Nephron progenitor cell (in vitro differentiated cells): ENCODE results near the gene SDR42E1.
A peak's percentile ranks its signal among the peaks of the same experiment; 100 is the strongest.

ENCODE experiments used
- DNase-seq: peaks from one replicate; pipeline ENCODE4 v3.0.0; 2021
- H3K27ac Mint-ChIP-seq: 2 replicates; pipeline ENCODE4 v1.8.0; 2021; ENCODE audit warnings: mild to moderate bottlenecking, moderate library complexity, mixed read lengths
- H3K27me3 Mint-ChIP-seq: 2 replicates; pipeline ENCODE4 v1.8.0; 2021; ENCODE audit warnings: mild to moderate bottlenecking, low read depth, mixed read lengths; ENCODE audit not compliant: poor library complexity
- H3K36me3 Mint-ChIP-seq: 2 replicates; pipeline ENCODE4 v1.8.0; 2021; ENCODE audit warnings: low read depth, mixed read lengths
- H3K4me1 Mint-ChIP-seq: 2 replicates; pipeline ENCODE4 v1.8.0; 2021; ENCODE audit warnings: mixed read lengths
- H3K4me3 Mint-ChIP-seq: 2 replicates; pipeline ENCODE4 v1.8.0; 2021; ENCODE audit warnings: mild to moderate bottlenecking, moderate library complexity, mixed read lengths
- H3K9me3 Mint-ChIP-seq: 2 replicates; pipeline ENCODE4 v1.8.0; 2021; ENCODE audit warnings: mild to moderate bottlenecking, moderate library complexity, mixed read lengths
- TF ChIP-seq, protein P1 (sequence below): fragments of 200-600 bp; sonication (generic); IDR thresholded peaks from 2 replicates; pipeline ENCODE4 v1.5.0; 2021; ENCODE audit warnings: antibody characterized with exemption

SDR42E1 gene

DNA sequence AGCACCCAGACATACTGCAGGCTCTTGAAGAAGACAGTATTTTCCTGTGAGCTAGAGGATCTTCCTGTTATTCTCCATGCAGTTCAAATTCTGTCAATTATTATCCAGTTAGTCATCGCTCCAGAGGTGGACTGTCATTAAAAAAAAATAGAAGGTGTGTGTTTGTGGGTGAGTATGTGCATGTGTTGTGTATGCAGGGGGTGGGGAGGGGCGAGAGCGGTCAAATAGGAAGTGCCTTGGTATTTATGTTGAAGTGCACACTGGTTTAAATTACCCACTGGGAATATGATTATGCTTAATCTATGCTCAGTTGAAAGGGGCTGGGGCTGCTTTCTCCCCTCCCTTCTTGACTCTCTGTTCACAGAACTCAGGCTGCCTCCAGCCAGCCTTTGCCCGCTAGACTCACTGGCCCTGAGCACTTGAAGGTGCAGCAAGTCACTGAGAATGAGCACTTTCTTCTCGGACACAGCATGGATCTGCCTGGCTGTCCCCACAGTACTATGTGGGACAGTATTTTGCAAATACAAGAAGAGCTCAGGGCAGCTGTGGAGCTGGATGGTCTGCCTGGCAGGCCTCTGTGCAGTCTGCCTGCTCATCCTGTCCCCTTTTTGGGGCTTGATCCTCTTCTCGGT is 23.8 kb upstream of the SDR42E1 start, which contains the start of gene HSD17B2:
Gene HSD17B2, plus strand, starts transcription at position 273 of the 632 bp plus-strand sequence. Its CDS starts 172 bp downstream, at position 445.
- H3K36me3 Mint-ChIP-seq, result no peaks in the 10 kb centered on the region
- H3K9me3 Mint-ChIP-seq, result no peaks in the 10 kb centered on the region
- DNase-seq, result no peak
- peaks cover 22% of the 10 kb centered on the region for H3K27me3 Mint-ChIP-seq
- H3K4me3 Mint-ChIP-seq, result no peak within 1 kb of the TSS
- H3K27ac Mint-ChIP-seq, result no peak within 1 kb of the TSS
- TF ChIP-seq, protein P1, sequence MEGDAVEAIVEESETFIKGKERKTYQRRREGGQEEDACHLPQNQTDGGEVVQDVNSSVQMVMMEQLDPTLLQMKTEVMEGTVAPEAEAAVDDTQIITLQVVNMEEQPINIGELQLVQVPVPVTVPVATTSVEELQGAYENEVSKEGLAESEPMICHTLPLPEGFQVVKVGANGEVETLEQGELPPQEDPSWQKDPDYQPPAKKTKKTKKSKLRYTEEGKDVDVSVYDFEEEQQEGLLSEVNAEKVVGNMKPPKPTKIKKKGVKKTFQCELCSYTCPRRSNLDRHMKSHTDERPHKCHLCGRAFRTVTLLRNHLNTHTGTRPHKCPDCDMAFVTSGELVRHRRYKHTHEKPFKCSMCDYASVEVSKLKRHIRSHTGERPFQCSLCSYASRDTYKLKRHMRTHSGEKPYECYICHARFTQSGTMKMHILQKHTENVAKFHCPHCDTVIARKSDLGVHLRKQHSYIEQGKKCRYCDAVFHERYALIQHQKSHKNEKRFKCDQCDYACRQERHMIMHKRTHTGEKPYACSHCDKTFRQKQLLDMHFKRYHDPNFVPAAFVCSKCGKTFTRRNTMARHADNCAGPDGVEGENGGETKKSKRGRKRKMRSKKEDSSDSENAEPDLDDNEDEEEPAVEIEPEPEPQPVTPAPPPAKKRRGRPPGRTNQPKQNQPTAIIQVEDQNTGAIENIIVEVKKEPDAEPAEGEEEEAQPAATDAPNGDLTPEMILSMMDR, result no peak
- H3K4me1 Mint-ChIP-seq, result no peaks in the 10 kb centered on the region

DNA sequence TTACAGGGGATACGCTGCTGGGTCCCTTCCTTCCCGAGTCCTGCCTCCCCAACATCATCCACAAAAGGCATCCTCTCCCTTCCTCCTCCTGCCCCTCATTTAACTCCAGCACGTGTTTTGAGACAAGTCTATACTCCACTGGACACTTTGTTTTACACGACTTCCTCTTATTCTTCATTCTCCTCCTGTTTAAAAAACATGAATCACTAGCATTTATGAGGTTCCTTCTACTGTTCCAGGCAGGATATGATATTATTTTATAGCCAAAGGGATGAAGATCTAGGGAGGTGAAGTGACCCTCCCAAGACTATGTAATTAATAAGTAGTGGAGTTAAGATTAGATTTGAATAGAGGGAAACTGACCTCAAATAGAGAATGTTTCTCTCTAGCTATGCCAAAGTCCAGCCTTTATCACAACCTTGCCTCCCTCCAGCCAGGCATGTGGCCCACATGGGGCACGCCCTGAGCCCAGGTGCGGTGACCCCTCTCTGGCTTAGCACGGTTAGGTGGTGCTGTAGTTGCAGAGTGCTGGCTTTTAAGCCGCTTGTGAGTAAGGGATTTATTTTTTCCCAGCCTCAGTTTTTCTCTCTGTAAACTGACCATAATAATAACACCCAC is 22.5 kb upstream of the SDR42E1 start:
- H3K4me1 Mint-ChIP-seq, result no peaks in the 10 kb centered on the region
- H3K27me3 Mint-ChIP-seq, result peaks cover 19% of the 10 kb centered on the region
- H3K4me3 Mint-ChIP-seq, result no peak overlapping the region
- H3K27ac Mint-ChIP-seq, result no peak overlapping the region
- H3K36me3 Mint-ChIP-seq, result no peaks in the 10 kb centered on the region
- H3K9me3 Mint-ChIP-seq, result no peaks in the 10 kb centered on the region
- TF ChIP-seq, protein P1, result no peak
- no peak for DNase-seq

DNA sequence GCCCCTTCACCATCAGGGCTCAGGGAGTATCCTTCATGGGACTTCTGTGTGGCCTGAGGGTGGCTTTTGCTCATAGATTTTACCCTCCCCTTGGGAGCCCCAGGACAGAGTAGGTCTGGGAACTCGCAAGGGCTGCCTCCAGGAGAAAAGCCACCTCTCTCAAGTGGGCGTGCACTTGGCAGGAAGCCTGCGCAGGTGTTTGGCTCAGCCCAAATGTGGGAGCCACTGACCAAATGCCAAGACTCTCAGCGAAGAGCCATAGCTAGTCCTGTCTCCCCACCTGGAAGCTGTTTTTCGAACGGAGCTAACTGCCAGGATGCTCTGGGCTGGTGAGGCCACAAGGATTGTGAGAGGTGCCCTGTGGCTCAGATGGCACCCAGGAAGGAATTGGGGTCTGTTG is 21.7 kb upstream of the SDR42E1 start:
- H3K4me3 Mint-ChIP-seq, result no peak overlapping the region
- no peaks in the 10 kb centered on the region for H3K36me3 Mint-ChIP-seq
- TF ChIP-seq, protein P1, result no peak
- H3K9me3 Mint-ChIP-seq, result no peaks in the 10 kb centered on the region
- H3K27ac Mint-ChIP-seq, result no peak overlapping the region
- peaks cover 15% of the 10 kb centered on the region for H3K27me3 Mint-ChIP-seq
- no peak for DNase-seq
- no peaks in the 10 kb centered on the region for H3K4me1 Mint-ChIP-seq

DNA sequence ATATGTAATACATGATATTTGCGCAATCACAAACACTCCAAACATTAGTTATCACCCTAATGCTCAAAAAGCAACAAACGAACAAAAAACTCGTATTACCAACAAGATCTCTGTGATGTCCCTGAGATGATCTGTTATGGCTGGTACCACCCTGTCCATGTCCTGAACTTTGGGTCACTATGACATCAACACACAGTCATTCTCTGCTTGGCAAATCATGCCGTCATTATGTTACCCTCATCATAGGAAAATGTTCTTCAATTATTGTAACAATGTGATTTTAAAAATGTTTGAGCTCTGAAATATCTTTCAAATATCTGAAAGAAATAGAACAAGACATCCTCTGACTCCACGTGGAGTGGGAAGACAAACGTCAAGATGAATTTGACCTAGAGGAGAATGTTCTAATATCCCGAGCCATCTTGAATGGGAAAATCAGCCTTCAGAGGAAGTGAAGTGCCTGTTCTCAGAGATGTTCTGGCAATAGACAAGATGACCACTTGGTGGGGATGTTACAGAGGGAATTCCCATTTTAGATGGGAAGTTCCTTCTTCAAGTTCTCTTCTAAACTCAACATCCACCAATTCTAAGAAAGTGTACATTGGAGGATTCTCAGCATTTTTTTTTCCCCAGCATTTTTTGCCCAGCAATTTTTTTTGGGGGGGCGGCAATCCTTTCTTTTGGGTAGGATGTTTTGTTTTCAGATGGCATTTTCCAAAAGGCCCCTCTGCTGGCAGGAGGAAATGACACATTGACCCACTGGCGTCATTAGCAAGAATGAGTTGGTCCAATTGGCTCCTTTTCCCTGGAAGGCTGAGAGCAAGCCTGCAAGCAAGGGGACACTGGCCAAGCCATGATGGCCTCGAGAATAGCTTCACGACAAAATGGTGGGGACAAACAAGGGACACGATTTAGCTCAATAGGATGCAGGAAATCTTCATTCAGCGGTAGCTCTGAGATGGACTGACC is 20.1 kb upstream of the SDR42E1 start:
- TF ChIP-seq, protein P1, result peak; percentile 53
- H3K4me1 Mint-ChIP-seq, result no peaks in the 10 kb centered on the region
- peaks cover 15% of the 10 kb centered on the region for H3K27me3 Mint-ChIP-seq
- no peak overlapping the region for H3K27ac Mint-ChIP-seq
- H3K9me3 Mint-ChIP-seq, result no peaks in the 10 kb centered on the region
- DNase-seq, result no peak
- H3K36me3 Mint-ChIP-seq, result no peaks in the 10 kb centered on the region
- no peak overlapping the region for H3K4me3 Mint-ChIP-seq

DNA sequence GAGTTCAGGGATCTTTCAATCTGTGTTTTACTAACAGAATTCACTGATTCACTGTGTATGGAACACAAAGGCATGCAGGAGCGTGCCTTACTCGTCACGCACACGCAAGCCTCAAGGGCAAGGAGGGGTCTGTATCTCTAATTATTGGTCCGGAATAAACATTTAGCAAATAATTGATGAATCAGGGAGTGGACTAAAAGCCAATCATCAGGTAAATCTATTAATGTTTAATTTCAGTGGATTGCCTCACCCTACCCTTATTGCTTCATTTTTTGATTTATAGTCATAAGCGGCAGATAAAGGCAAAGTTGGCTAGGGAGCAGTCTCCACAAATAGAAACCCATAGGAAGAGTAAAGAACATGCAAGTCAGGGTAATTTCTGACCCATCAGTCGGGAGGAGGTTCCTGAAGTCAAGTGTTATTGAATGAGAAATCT is 16.4 kb upstream of the SDR42E1 start:
- no peaks in the 10 kb centered on the region for H3K4me1 Mint-ChIP-seq
- no peak for DNase-seq
- no peaks in the 10 kb centered on the region for H3K36me3 Mint-ChIP-seq
- no peak overlapping the region for H3K27ac Mint-ChIP-seq
- peaks cover 6% of the 10 kb centered on the region for H3K27me3 Mint-ChIP-seq
- H3K4me3 Mint-ChIP-seq, result no peak overlapping the region
- TF ChIP-seq, protein P1, result no peak
- H3K9me3 Mint-ChIP-seq, result peaks cover 9% of the 10 kb centered on the region
